H1 (cell line): ENCODE results near the gene CCR1. TPM values are rescaled to one million over a fixed set of nuclear protein-coding genes. Genes with fewer than 3 reads are reported as not detected.

Source experiments
- CTCF ChIA-PET: fragments of 300-600 bp; sonication (Branson Sonifier 250); formaldehyde crosslinking; loops from one replicate; lab custom pipeline; 2021; ENCODE audit not compliant: partially characterized antibody; lab: Charles Lee
- POLR2A ChIA-PET: fragments of 300-600 bp; sonication (Branson Sonifier 250); formaldehyde crosslinking; loops from one replicate; lab custom pipeline; 2021; ENCODE audit warnings: inconsistent platforms; ENCODE audit not compliant: partially characterized antibody; lab: Charles Lee
- DNase-seq, 2 experiments: peaks; one replicate each; pipeline versions ENCODE4 v3.0.0 to v3.0.0-alpha.2; 2010 to 2022; ENCODE audit warnings: low spot score in 2 of 2, low read depth in 1 of 2, mixed read lengths in 1 of 2
- FAIRE-seq: peaks from 2 replicates; lab custom pipeline; 2011; peaks lifted over from hg19 to GRCh38; lab: Jason Lieb, UNC
- H2AFZ ChIP-seq: 2 replicates; pipeline ENCODE4 v1.8.1; 2012; ENCODE audit warnings: low read length, inconsistent platforms
- H2AK5ac ChIP-seq: 2 replicates; pipeline ENCODE4 v1.6.1; 2013; ENCODE audit warnings: low read depth, low read length
- H2BK120ac ChIP-seq: replicated peaks from 2 replicates; pipeline ENCODE3; 2013; ENCODE audit warnings: low read depth, low read length, inconsistent platforms
- H2BK12ac ChIP-seq: 2 replicates; pipeline ENCODE4 v1.6.1; 2013; ENCODE audit warnings: low read depth, low read length
- H2BK15ac ChIP-seq: 2 replicates; pipeline ENCODE4 v1.6.1; 2013; ENCODE audit warnings: low read length
- H2BK20ac ChIP-seq: 2 replicates; pipeline ENCODE4 v1.6.1; 2013; ENCODE audit warnings: low read length
- H2BK5ac ChIP-seq: 2 replicates; pipeline ENCODE4 v1.6.1; 2013; ENCODE audit warnings: low read depth, low read length
- H3K14ac ChIP-seq: 2 replicates; pipeline ENCODE4 v1.6.1; 2013; ENCODE audit warnings: inconsistent platforms; ENCODE audit not compliant: insufficient read length
- H3K18ac ChIP-seq: 2 replicates; pipeline ENCODE4 v1.6.1; 2013; ENCODE audit warnings: low read length; ENCODE audit errors: extremely low read depth
- H3K23ac ChIP-seq: 2 replicates; pipeline ENCODE4 v1.6.1; 2013; ENCODE audit warnings: inconsistent platforms; ENCODE audit not compliant: insufficient read length
- H3K23me2 ChIP-seq: 2 replicates; pipeline ENCODE4 v1.6.1; 2013; ENCODE audit warnings: low read depth, low read length
- H3K27ac ChIP-seq: 2 replicates; pipeline ENCODE4 v1.6.1; 2011; ENCODE audit warnings: low read depth, low read length, inconsistent platforms
- H3K27me3 ChIP-seq, 4 experiments: replicated peaks in 1 of 4; 1 replicate in 1 of 4; 2 replicates in 3 of 4; pipeline versions ENCODE4 v1.6.1 to v1.8.1; 2011 to 2013; ENCODE audit warnings: low read length in 3 of 4, mild to moderate bottlenecking in 3 of 4, inconsistent platforms in 2 of 4, mixed read lengths in 2 of 4, moderate library complexity in 1 of 4; ENCODE audit not compliant: control insufficient read depth in 3 of 4, insufficient read depth in 3 of 4; ENCODE audit errors: extremely low read depth in 1 of 4
- H3K36me3 ChIP-seq, 4 experiments: 2 replicates each; pipeline versions ENCODE4 v1.6.1 to v1.8.1; 2011 to 2013; ENCODE audit warnings: mild to moderate bottlenecking in 4 of 4, low read length in 3 of 4, moderate library complexity in 2 of 4, control low read depth in 1 of 4, inconsistent platforms in 1 of 4; ENCODE audit not compliant: insufficient read depth in 4 of 4, control insufficient read depth in 2 of 4
- H3K4ac ChIP-seq: replicated peaks from 2 replicates; pipeline ENCODE3; 2013; ENCODE audit warnings: low read length, low read depth, mixed read lengths, inconsistent platforms; ENCODE audit not compliant: insufficient read length
- H3K4me1 ChIP-seq, 4 experiments: replicated peaks in 1 of 4; 1 replicate in 1 of 4; 2 replicates in 3 of 4; pipeline versions ENCODE4 v1.6.1 to v1.8.1; 2011 to 2013; ENCODE audit warnings: low read length in 3 of 4, inconsistent platforms in 2 of 4, mixed read lengths in 1 of 4; ENCODE audit not compliant: insufficient read depth in 4 of 4, control insufficient read depth in 3 of 4
- H3K4me2 ChIP-seq, 2 experiments: 2 replicates each; pipeline versions ENCODE4 v1.6.1 to v1.8.1; 2011 to 2013; ENCODE audit warnings: low read depth in 2 of 2, low read length in 2 of 2, control low read depth in 1 of 2, inconsistent platforms in 1 of 2, mild to moderate bottlenecking in 1 of 2; ENCODE audit not compliant: insufficient read depth in 1 of 2
- H3K4me3 ChIP-seq, 4 experiments: fragments of 200-600, 300-600 bp in 1 of 4; sonication (generic), shearing (Covaris generic), sonication (Bioruptor Twin) in 1 of 4; 2 replicates each; pipeline versions ENCODE4 v1.5.1 to v1.8.1; 2011 to 2016; ENCODE audit warnings: low read length in 4 of 4, low read depth in 3 of 4, control low read depth in 2 of 4, inconsistent platforms in 2 of 4, mild to moderate bottlenecking in 2 of 4, mixed read lengths in 1 of 4, moderate library complexity in 1 of 4; ENCODE audit not compliant: insufficient read depth in 2 of 4; ENCODE audit errors: extremely low read depth in 1 of 4
- H3K56ac ChIP-seq: replicated peaks from 2 replicates; pipeline ENCODE3; 2013; ENCODE audit warnings: low read depth, mild to moderate bottlenecking, mixed read lengths, low read length, inconsistent platforms; ENCODE audit not compliant: insufficient read length
- H3K79me1 ChIP-seq: 2 replicates; pipeline ENCODE4 v1.6.1; 2013; ENCODE audit warnings: low read depth, low read length, control low read depth
- H3K79me2 ChIP-seq, 2 experiments: 2 replicates each; pipeline versions ENCODE4 v1.6.1 to v1.8.1; 2012 to 2013; ENCODE audit warnings: low read length in 2 of 2, mild to moderate bottlenecking in 2 of 2, inconsistent platforms in 1 of 2; ENCODE audit not compliant: insufficient read depth in 2 of 2, control insufficient read depth in 1 of 2
- H3K9ac ChIP-seq, 4 experiments: replicated peaks in 1 of 4; 1 replicate in 1 of 4; 2 replicates in 3 of 4; pipeline versions ENCODE4 v1.6.1 to v1.8.1; 2011 to 2013; ENCODE audit warnings: low read depth in 3 of 4, low read length in 3 of 4, control low read depth in 2 of 4, mild to moderate bottlenecking in 2 of 4, moderate library complexity in 2 of 4, inconsistent platforms in 1 of 4; ENCODE audit errors: extremely low read depth in 1 of 4
- H3K9me3 ChIP-seq, 2 experiments: 2 replicates each; pipeline versions ENCODE4 v1.6.1 to v1.8.1; 2012 to 2013; ENCODE audit warnings: mild to moderate bottlenecking in 2 of 2, moderate library complexity in 2 of 2, control low read depth in 1 of 2, inconsistent platforms in 1 of 2, low read depth in 1 of 2, low read length in 1 of 2, mixed read lengths in 1 of 2; ENCODE audit not compliant: insufficient read depth in 2 of 2
- H4K20me1 ChIP-seq, 2 experiments: replicated peaks in 1 of 2; 2 replicates each; pipeline versions ENCODE3 to v1.8.1; 2011 to 2013; ENCODE audit warnings: inconsistent platforms in 2 of 2, low read length in 2 of 2, mild to moderate bottlenecking in 1 of 2; ENCODE audit not compliant: insufficient read depth in 2 of 2, control insufficient read depth in 1 of 2
- H4K5ac ChIP-seq: 2 replicates; pipeline ENCODE4 v1.6.1; 2013; ENCODE audit warnings: low read length, low read depth, mixed read lengths, inconsistent platforms; ENCODE audit not compliant: insufficient read length
- H4K8ac ChIP-seq: 2 replicates; pipeline ENCODE4 v1.8.0; 2013; ENCODE audit warnings: mild to moderate bottlenecking, moderate library complexity, low read length, inconsistent platforms; ENCODE audit not compliant: insufficient read depth; ENCODE audit errors: extremely low read depth
- H4K91ac ChIP-seq: replicated peaks from 2 replicates; pipeline ENCODE3; 2013; ENCODE audit warnings: low read length, mixed read lengths, inconsistent platforms; ENCODE audit not compliant: insufficient read length
- ASH2L ChIP-seq: fragments of 200-600, 300-600 bp; sonication (generic); IDR thresholded peaks from one replicate; pipeline ENCODE4 v1.7.1; 2017; ENCODE audit warnings: low read length
- EZH2 ChIP-seq: fragments of 200-600 bp; sonication (generic); IDR thresholded peaks from 2 replicates; pipeline ENCODE4 v1.7.1; 2012; ENCODE audit warnings: low read depth, mild to moderate bottlenecking, moderate library complexity, low read length, inconsistent platforms; ENCODE audit not compliant: severe bottlenecking
- RBBP5 ChIP-seq: IDR thresholded peaks from 2 replicates; pipeline ENCODE4 v1.7.1; 2012; ENCODE audit warnings: low read depth, mild to moderate bottlenecking, inconsistent platforms, low read length, moderate library complexity, borderline replicate concordance
- SIX5 ChIP-seq: IDR thresholded peaks from 2 replicates; pipeline ENCODE4 v1.6.1; 2011; ENCODE audit warnings: mild to moderate bottlenecking, low read depth, low read length
- WGBS, 2 experiments: shearing (Covaris generic) in 1 of 2; methylation state at CpG; one replicate each; pipeline versions ENCODE4 v1.1.6 to v1.1.7; 2013 to 2015; ENCODE audit warnings: low lambda C conversion rate in 2 of 2, mixed read lengths in 2 of 2, inconsistent platforms in 1 of 2, low coverage in 1 of 2, missing lambda C conversion rate in 1 of 2; ENCODE audit not compliant: insufficient replicate concordance in 2 of 2, insufficient coverage in 1 of 2, insufficient read length in 1 of 2; ENCODE audit errors: extremely low coverage in 1 of 2, missing lambda C conversion rate in 1 of 2; 5-methylcytosine and 5-hydroxymethylcytosine counted together
- polyA plus RNA-seq, 7 experiments: library from polyadenylated mRNA; depleted of rRNA in 3 of 7; stranded (reverse) in 5 of 7; unstranded in 2 of 7; fragments of >200 nt in 5 of 7; fragments of 200-250 nt in 2 of 7; gene quantifications; 1 replicate in 5 of 7; 2 replicates in 1 of 7; 4 replicates in 1 of 7; pipeline versions ENCODE4 v1.2.1 to v1.2.3, GENCODE V29; 2011 to 2013; ENCODE audit warnings: missing spikeins in 2 of 7, mixed read lengths in 2 of 7
- total RNA-seq: library from RNA; stranded (reverse); fragmentation: NEBNext Ultra II Directional; extraction: Animal tissue kit (Norgen Biotek cat#: 25700); gene quantifications from 2 replicates; pipeline ENCODE4 v1.2.1, GENCODE V29; 2021

The CCR1 gene
- total and polyA plus RNA-seq, 2 of the 8 experiments (the other 6 are each of a cell fraction or from before 2014, with no cell fraction given): not detected

DNA sequence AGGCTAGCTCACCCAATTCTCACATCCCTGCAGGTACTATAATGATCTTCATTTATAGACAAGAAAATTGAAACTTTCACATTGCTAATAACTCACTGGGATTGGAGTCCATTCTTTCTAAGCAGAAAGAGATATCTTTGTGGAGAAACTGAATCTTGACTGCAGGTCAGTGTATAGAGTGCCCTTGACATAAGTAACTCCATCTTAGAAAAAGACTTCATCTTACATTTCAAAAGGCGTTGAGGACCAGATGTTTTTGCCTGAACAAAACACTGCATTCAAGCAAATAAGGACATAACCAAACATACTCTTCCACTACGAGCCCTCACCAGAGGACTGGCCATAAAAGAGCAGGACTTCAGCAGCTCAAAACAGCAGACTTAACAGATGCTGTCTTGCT lies 27.3 kb upstream of the CCR1 start:
- TF ChIP-seq RBBP5 (no peak), ASH2L (no peak), SIX5 (no peak), EZH2 (no peak)
- Histone ChIP-seq H2BK120ac (no peak overlapping the region), H3K79me1 (no peaks in the 10 kb centered on the region), H2AFZ (no peak overlapping the region), H4K91ac (no peak overlapping the region), H3K79me2 (no peaks in the 10 kb centered on the region), H2BK15ac (no peak overlapping the region), H3K23ac (no peak overlapping the region), H2BK5ac (no peak overlapping the region), H3K4me2 (no peak overlapping the region), H3K4ac (no peak overlapping the region), H3K23me2 (no peaks in the 10 kb centered on the region), H2AK5ac (no peak overlapping the region), H3K27me3 (no peaks in the 10 kb centered on the region), H4K20me1 (no peaks in the 10 kb centered on the region), H3K36me3 (no peaks in the 10 kb centered on the region), H4K8ac (no peak overlapping the region), H3K14ac (no peak overlapping the region), H2BK12ac (no peak overlapping the region), H2BK20ac (no peak overlapping the region), H3K56ac (no peak overlapping the region), H3K4me3 (no peak overlapping the region), H3K9me3 (no peaks in the 10 kb centered on the region), H3K18ac (no peak overlapping the region), H3K9ac (no peak overlapping the region), H3K4me1 (peaks cover 0 to 4% (median 1%) of the 10 kb centered on the region in 4 experiments; a peak in 3 of 7 replicates), H4K5ac (no peak overlapping the region), H3K27ac (no peak overlapping the region)
- CTCF ChIA-PET: interaction anchor here (0.5 to 2.7 kb wide), 8 partner anchors 8 to 163 kb away, joined by 3 to 11 read pairs (median 4); no protein-coding TSS in a partner anchor
- FAIRE-seq (no peak), DNase-seq (no peak)
- 91% methylated on average over 2 of the region's 2 CpGs; no CpG with 5 or more reads in 1 of the 2 experiments for WGBS, 2 experiments
- POLR2A ChIA-PET: no interaction called here
